ENCODE measurements around the gene CNOT6L. TPM values are rescaled to one million over a fixed set of nuclear protein-coding genes. Genes with fewer than 3 reads are reported as not detected.

The CNOT6L gene
- polyA plus RNA-seq, 1 donor (not counting 4 experiments of a cell fraction or from before 2014, with no cell fraction given) = 12.0 TPM

- Histone ChIP-seq H3K9me1 (ENCODE audit: control insufficient read depth, extremely low read depth, insufficient read depth, low read length) (no peaks in the 10 kb centered on the region), H3K9me3 (ENCODE audit: control insufficient read depth, low read depth, low read length) (no peaks in the 10 kb centered on the region), H3K36me3 (ENCODE audit: control insufficient read depth in 2 of 2, extremely low read depth in 1 of 2, insufficient read depth in 2 of 2, low read length in 2 of 2) (no peaks in the 10 kb centered on the region), H3K27ac (ENCODE audit: control insufficient read depth, insufficient read depth, low read length) (no peak overlapping the region), H3K27me3 (ENCODE audit: control insufficient read depth, extremely low read depth, insufficient read depth, low read length) (no peaks in the 10 kb centered on the region), H4K20me1 (ENCODE audit: control insufficient read depth, extremely low read depth, insufficient read depth, low read length) (no peaks in the 10 kb centered on the region), H3K4me1 (ENCODE audit: control insufficient read depth, extremely low read depth, insufficient read depth, low read length) (peaks cover 15% of the 10 kb centered on the region), H3K4me3 (ENCODE audit: control insufficient read depth in 2 of 3, extremely low read depth in 1 of 3, insufficient read depth in 2 of 3, low read depth in 1 of 3, low read length in 3 of 3) (no peak overlapping the region), H3K9ac (ENCODE audit: control insufficient read depth, extremely low read depth, insufficient read depth, low read length) (no peak overlapping the region), H2AFZ (ENCODE audit: control insufficient read depth, low read length) (no peak overlapping the region), H3K79me2 (ENCODE audit: control insufficient read depth, insufficient read depth, low read length) (no peaks in the 10 kb centered on the region), H3K4me2 (ENCODE audit: control insufficient read depth, extremely low read depth, insufficient read depth, low read depth, low read length) (no peak overlapping the region)
- TF ChIP-seq EZH2 (IDR thresholded peaks at IDR 0.05; ENCODE audit: low read length) (no peak), CTCF (optimal IDR thresholded peaks at IDR 0.05 in 1 of 3, IDR thresholded peaks at IDR 0.05 in 1 of 3, conservative IDR thresholded peaks at IDR 0.05 in 1 of 3; ENCODE audit: extremely low read depth in 1 of 3, insufficient read depth in 2 of 3, low read length in 3 of 3) (no peak)
- dilution Hi-C loops (cut with MboI; ENCODE audit: extremely low pct_ligation_motif_present, low sequenced_read_pairs) = no loop called here
- DNase-seq (ENCODE audit: low read depth, low spot score) = no peak
- no peak for FAIRE-seq
Observed at GRCh38 chr4:77703666-77704065, 115.5 kb downstream of the CNOT6L start.

GRCh38 chr4:77701121-77701520, 118.0 kb downstream of the CNOT6L start:
- H3K4me3 ChIP-seq (ENCODE audit: control insufficient read depth in 2 of 3, extremely low read depth in 1 of 3, insufficient read depth in 2 of 3, low read depth in 1 of 3, low read length in 3 of 3) = no peak overlapping the region
- DNase-seq (ENCODE audit: low read depth, low spot score) (no peak), FAIRE-seq (no peak)
- H3K79me2 ChIP-seq (ENCODE audit: control insufficient read depth, insufficient read depth, low read length) = no peaks in the 10 kb centered on the region
- no peak for TF ChIP-seq EZH2 (IDR thresholded peaks at IDR 0.05; ENCODE audit: low read length)
- no peak for TF ChIP-seq CTCF (optimal IDR thresholded peaks at IDR 0.05 in 1 of 3, IDR thresholded peaks at IDR 0.05 in 1 of 3, conservative IDR thresholded peaks at IDR 0.05 in 1 of 3; ENCODE audit: extremely low read depth in 1 of 3, insufficient read depth in 2 of 3, low read length in 3 of 3)
- dilution Hi-C loops (cut with MboI; ENCODE audit: extremely low pct_ligation_motif_present, low sequenced_read_pairs) = no loop called here
- H4K20me1 ChIP-seq (ENCODE audit: control insufficient read depth, extremely low read depth, insufficient read depth, low read length) = no peaks in the 10 kb centered on the region
- no peak overlapping the region for H2AFZ ChIP-seq (ENCODE audit: control insufficient read depth, low read length)
- H3K36me3 ChIP-seq (ENCODE audit: control insufficient read depth in 2 of 2, extremely low read depth in 1 of 2, insufficient read depth in 2 of 2, low read length in 2 of 2) = no peaks in the 10 kb centered on the region
- no peaks in the 10 kb centered on the region for H3K9me3 ChIP-seq (ENCODE audit: control insufficient read depth, low read depth, low read length)
- no peak overlapping the region for H3K27ac ChIP-seq (ENCODE audit: control insufficient read depth, insufficient read depth, low read length)
- no peaks in the 10 kb centered on the region for H3K27me3 ChIP-seq (ENCODE audit: control insufficient read depth, extremely low read depth, insufficient read depth, low read length)
- H3K9ac ChIP-seq (ENCODE audit: control insufficient read depth, extremely low read depth, insufficient read depth, low read length) = no peak overlapping the region
- no peaks in the 10 kb centered on the region for H3K9me1 ChIP-seq (ENCODE audit: control insufficient read depth, extremely low read depth, insufficient read depth, low read length)
- H3K4me2 ChIP-seq (ENCODE audit: control insufficient read depth, extremely low read depth, insufficient read depth, low read depth, low read length) = no peak overlapping the region
- H3K4me1 ChIP-seq (ENCODE audit: control insufficient read depth, extremely low read depth, insufficient read depth, low read length) = peaks cover 18% of the 10 kb centered on the region

Data from keratinocyte (primary cell).